Pancreas (tissue), 10 donors: ENCODE results near the gene CD180. TPM values are rescaled to one million over a fixed set of nuclear protein-coding genes. Genes with fewer than 3 reads are reported as not detected.

Experiments used
- ATAC-seq, 4 donors: fragments of 200-7000 bp; cut with Tn5 transposase; one replicate each; pipeline versions ENCODE4 v1.8.0 to v1.9.1; 2020; ENCODE audit warnings: mild to moderate bottlenecking in 4 of 4, moderate library complexity in 4 of 4
- DNase-seq, 6 donors: peaks; one replicate each; pipeline ENCODE4 v3.0.0-alpha.2; 2020
- FAIRE-seq: peaks from 2 replicates; lab custom pipeline; 2012; peaks lifted over from hg19 to GRCh38; lab: Jason Lieb, UNC
- H3K27ac ChIP-seq, 4 donors: fragments of 200-600 bp; sonication (generic); 1 replicate in 3 of 4; 2 replicates in 1 of 4; pipeline versions ENCODE4 v1.5.0 to v1.8.0; 2020
- H3K27me3 ChIP-seq, 4 donors: fragments of 200-600 bp; one replicate each; pipeline ENCODE4 v1.8.0; 2021
- H3K36me3 ChIP-seq, 3 donors: fragments of 200-600 bp; sonication (generic) in 1 of 3; one replicate each; pipeline versions ENCODE4 v1.5.0 to v1.8.0; 2020 to 2021
- H3K4me1 ChIP-seq, 3 donors: fragments of 200-600 bp; one replicate each; pipeline ENCODE4 v1.8.0; 2021
- H3K4me3 ChIP-seq, 4 donors: fragments of 200-600 bp; sonication (generic) in 2 of 4; one replicate each; pipeline versions ENCODE4 v1.5.0 to v1.8.0; 2020 to 2021
- H3K9me3 ChIP-seq, 4 donors: fragments of 200-600 bp; one replicate each; pipeline ENCODE4 v1.8.0; 2021
- WGBS, 2 donors: extraction: QIAGEN DNeasy Blood & Tissue Kit; methylation state at CpG; one replicate each; pipeline ENCODE4 v1.1.7; 2013; 5-methylcytosine and 5-hydroxymethylcytosine counted together
- intact Hi-C, 3 donors: fragments of 100-400 bp; cut with DNase I; formaldehyde crosslinking; loops; one replicate each; pipeline versions ENCODE4 v1.11.1 to v1.14.2; 2022
- polyA plus RNA-seq, 2 donors: library from polyadenylated mRNA; stranded (reverse); fragments of 200-250 nt; gene quantifications; one replicate each; pipeline ENCODE4 v1.2.3, GENCODE V29; 2013
- total RNA-seq, 6 donors: library from RNA; stranded (reverse); fragmentation: NEBNext Ultra II Directional in 4 of 6; extraction: Animal tissue kit (Norgen Biotek cat#: 25700) in 4 of 6; gene quantifications; one replicate each; pipeline versions ENCODE4 v1.2.1 to v1.2.4, GENCODE V29; 2021 to 2023
- TF ChIP-seq, protein P1 (sequence below), 4 donors: fragments of 200-600 bp; sonication (generic) in 3 of 4; IDR thresholded peaks; one replicate each; pipeline versions ENCODE4 v1.5.0 to v1.8.0; 2021; ENCODE audit warnings: antibody characterized with exemption in 4 of 4
- donor health status: healthy with polysubstance abuse.
- donor health status: DM: no; HTN: no; CAD: no; lungs with moderate emphysema.
- donor health status: DM: no; HTN: no; CAD: no.
- donor health status: control.
- donor health status: control.
- donor health status: Bipolar disorder and iron deficiency.
- donor health status: DM: yes; HTN: yes; CAD: no.
- donor health status: DM: no; HTN: no; CAD: no.
- donor health status: DM: no; HTN: no; CAD: no.
- donor health status: DM: yes; HTN: yes; CAD: no.

CD180 gene
- total and polyA plus RNA-seq, 8 donors, result 0.04 to 2.9 (median 0.10) TPM

DNA sequence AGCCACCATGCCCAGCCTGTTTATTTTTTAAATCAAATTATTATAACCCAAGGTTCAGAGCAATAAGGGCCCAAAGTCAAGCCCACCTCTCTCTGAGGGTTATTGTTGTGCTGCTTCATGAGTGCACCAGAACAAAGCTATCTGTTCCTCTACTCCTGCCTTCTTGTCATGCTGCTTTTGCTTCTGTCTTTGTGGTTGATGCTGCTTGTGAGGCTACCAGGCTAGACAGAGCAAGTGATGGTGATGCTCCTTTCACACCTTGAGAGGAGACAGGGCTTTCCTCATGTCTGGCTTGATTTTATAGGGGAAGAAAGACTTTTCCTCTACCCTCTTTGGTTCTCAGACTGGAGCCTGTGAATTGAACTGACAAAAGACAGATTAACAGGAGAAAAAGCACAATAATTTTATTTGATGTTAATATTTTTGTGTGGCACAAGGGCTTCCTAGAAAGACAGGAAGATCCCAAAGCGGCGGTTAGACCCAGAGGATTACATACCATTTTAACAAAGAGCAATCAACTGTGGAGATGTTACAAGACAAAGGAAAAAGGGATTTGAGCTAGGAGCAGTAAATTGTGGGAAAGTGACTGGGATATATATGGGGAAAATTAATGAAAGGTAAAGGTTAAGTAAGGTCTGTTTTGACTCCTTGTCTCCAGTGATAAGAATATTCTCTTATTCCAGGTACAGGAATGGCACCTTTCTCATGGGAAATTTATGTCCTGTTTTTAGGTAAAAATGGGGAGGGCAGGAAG, 4.4 kb upstream of the CD180 start:
- TF ChIP-seq, protein P1, sequence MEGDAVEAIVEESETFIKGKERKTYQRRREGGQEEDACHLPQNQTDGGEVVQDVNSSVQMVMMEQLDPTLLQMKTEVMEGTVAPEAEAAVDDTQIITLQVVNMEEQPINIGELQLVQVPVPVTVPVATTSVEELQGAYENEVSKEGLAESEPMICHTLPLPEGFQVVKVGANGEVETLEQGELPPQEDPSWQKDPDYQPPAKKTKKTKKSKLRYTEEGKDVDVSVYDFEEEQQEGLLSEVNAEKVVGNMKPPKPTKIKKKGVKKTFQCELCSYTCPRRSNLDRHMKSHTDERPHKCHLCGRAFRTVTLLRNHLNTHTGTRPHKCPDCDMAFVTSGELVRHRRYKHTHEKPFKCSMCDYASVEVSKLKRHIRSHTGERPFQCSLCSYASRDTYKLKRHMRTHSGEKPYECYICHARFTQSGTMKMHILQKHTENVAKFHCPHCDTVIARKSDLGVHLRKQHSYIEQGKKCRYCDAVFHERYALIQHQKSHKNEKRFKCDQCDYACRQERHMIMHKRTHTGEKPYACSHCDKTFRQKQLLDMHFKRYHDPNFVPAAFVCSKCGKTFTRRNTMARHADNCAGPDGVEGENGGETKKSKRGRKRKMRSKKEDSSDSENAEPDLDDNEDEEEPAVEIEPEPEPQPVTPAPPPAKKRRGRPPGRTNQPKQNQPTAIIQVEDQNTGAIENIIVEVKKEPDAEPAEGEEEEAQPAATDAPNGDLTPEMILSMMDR (IDR thresholded peaks at IDR 0.05), result no peak
- Histone ChIP-seq H3K27me3 (no peaks in the 10 kb centered on the region), H3K9me3 (no peaks in the 10 kb centered on the region), H3K4me1 (no peaks in the 10 kb centered on the region), H3K4me3 (no peak overlapping the region), H3K27ac (no peak overlapping the region), H3K36me3 (no peaks in the 10 kb centered on the region)
- DNase-seq (no peak), ATAC-seq (no peak), FAIRE-seq (no peak)
- intact Hi-C loops, result loop anchor here in 2 of 3 donors (10.0 kb wide), 2 partner anchors 46 to 386 kb away; no protein-coding TSS in a partner anchor
- 97% methylated on average over 2 of the region's 2 CpGs for WGBS, 2 donors

DNA sequence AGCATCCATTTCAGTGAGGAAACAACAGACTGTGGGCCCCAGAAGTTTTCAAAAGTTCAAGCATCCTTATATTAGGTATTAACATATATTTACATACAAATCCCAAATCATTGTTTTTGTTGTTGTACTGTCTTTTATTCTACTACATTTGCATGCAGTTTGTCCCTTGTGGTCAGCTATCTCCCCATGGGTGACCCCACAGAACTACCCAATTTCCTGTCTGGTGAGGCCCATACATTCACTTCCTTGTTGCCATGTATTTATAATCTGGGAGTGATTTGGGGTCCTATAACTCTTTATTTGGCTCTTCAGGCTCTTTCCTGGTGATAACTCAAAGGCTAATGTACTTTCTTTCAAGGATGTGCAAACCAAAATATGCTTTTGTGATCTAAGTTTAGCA, 3.3 kb upstream of the CD180 start:
- Histone ChIP-seq H3K27ac (no peak overlapping the region), H3K27me3 (no peaks in the 10 kb centered on the region), H3K4me3 (no peak overlapping the region), H3K9me3 (no peaks in the 10 kb centered on the region), H3K36me3 (no peaks in the 10 kb centered on the region), H3K4me1 (no peaks in the 10 kb centered on the region)
- DNase-seq, result no peak
- TF ChIP-seq, protein P1 (IDR thresholded peaks at IDR 0.05), result no peak
- intact Hi-C loops, result loop anchor here in 2 of 3 donors (10.0 kb wide), 2 partner anchors 45 to 385 kb away; no protein-coding TSS in a partner anchor
- no peak for ATAC-seq
- FAIRE-seq, result no peak

DNA sequence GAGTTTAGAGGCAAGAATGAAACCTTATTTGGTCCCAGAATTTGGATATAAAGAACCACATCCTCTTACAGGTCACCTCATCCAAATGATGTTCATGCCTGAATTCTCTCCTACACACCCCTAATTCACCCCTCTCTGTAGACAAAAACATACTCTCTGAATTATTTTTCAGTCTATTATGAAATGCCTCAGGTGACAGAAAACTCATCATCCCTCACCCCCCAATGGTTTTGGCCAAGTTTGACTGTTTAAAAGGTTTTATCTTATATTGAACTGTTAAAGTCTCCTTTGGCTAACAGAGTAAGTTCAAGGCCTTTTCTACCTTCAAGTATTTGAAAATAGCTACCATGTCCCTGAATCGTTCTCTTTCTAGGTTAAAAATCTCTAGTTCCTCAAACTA, 2.3 kb upstream of the CD180 start:
- Histone ChIP-seq H3K9me3 (no peaks in the 10 kb centered on the region), H3K36me3 (no peaks in the 10 kb centered on the region), H3K4me1 (no peaks in the 10 kb centered on the region), H3K27ac (no peak overlapping the region), H3K27me3 (no peaks in the 10 kb centered on the region), H3K4me3 (no peak overlapping the region)
- ATAC-seq, result no peak
- 30 to 37% methylated on average over 1 of the region's 1 CpG for WGBS, 2 donors
- intact Hi-C loops, result no loop called here
- FAIRE-seq, result no peak
- TF ChIP-seq, protein P1 (IDR thresholded peaks at IDR 0.05), result no peak
- no peak for DNase-seq

DNA sequence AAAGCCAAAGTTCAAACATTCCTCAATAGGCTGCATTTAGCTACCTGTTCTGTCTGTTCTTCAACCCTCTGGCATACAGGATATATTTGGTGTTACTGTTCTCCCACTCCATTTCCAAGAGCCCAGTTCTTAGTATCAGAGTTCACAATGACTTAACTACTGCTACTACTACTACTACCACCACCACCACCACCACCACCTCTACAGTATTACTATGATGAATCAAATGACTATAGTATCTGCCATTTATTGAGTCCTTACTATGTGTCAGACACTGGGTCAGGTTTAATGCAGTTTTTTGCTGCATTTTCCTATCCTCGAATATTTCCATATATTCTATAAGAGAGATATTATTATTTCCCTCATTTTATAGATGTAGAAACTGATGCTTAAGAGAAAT, 937 bp upstream of the CD180 start:
- FAIRE-seq (no peak), DNase-seq (no peak), ATAC-seq (no peak)
- Histone ChIP-seq H3K9me3 (no peaks in the 10 kb centered on the region), H3K4me1 (no peaks in the 10 kb centered on the region), H3K27me3 (no peaks in the 10 kb centered on the region), H3K36me3 (no peaks in the 10 kb centered on the region), H3K4me3 (no peak overlapping the region), H3K27ac (no peak overlapping the region)
- 81 to 91% methylated on average over 1 of the region's 1 CpG for WGBS, 2 donors
- intact Hi-C loops, result no loop called here
- TF ChIP-seq, protein P1 (IDR thresholded peaks at IDR 0.05), result no peak
